HG03064 (cell line): ENCODE results near the gene LCE5A.
"Not testable (repeated sequence)": the region's sequence is repeated elsewhere in the genome, so short reads cannot be mapped to it uniquely, and the experiment has no call there.

Source experiments
- ATAC-seq: cut with Tn5 transposase; IDR thresholded peaks from one replicate; pipeline ENCODE4 v1.9.1; 2021; ENCODE audit warnings: low read depth; ENCODE audit not compliant: unreplicated experiment

Gene LCE5A

DNA sequence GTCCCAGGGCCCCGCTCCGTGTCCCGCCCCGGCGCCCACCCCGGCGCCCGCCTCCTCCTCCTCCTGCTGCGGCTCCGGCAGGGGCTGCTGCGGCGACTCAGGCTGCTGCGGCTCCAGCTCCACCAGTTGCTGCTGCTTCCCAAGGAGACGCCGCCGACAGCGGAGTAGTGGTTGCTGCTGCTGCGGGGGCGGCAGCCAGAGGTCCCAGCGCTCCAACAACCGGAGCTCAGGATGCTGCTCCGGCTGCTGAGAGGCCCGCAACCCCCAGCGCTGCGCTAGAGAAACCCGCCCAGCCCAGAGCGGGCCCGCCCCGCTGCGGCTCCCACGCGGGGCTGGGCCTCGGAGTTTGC lies 4.8 kb downstream of the LCE5A start:
- ATAC-seq = no peak

DNA sequence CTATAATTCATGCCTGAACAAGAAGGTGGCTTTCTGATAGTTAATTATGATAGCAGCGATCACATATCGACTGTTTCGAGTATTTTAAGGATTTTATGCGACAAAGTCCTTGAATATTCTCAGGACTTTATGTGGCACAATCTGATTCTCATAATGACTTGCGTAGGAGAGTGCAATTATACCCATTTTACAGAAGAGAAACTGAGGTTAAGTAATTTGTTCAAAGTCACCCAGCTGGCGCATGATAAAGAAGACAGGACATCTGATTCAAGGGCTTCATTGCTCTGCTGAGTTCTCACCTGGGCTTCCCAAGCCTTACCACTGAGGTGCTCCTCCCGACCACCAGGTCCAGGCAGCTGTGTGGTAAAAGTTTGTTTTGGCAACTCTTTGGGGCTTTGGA lies 5.5 kb downstream of the LCE5A start:
- no peak for ATAC-seq

DNA sequence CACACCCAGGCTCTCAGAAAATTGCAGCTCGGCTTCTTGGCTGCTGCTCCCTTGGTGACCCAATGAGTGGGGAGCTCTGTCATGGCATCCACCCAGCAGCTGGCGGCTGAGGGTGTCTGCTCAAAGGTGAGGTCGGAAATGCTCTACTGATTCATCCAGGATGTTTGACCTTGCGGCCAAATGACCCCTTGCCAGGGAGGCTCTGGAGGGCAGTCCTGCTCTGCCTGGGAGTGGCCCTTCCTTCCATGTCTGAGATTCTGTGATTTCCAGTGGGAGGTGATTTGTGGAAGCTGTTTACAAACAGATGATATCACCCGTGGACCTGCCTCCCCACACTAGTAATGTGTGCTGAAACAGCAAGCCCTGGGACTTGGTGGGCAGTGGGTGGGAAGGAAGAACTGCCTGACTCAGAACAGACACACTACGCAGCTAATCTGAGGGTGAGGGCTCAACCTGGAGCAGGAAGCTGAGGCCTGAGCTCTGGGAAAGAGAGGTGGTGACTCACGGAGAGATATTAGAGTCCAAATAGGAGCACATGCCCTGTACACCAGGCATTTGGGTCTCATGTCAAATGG lies 6.7 kb downstream of the LCE5A start:
- no peak for ATAC-seq

DNA sequence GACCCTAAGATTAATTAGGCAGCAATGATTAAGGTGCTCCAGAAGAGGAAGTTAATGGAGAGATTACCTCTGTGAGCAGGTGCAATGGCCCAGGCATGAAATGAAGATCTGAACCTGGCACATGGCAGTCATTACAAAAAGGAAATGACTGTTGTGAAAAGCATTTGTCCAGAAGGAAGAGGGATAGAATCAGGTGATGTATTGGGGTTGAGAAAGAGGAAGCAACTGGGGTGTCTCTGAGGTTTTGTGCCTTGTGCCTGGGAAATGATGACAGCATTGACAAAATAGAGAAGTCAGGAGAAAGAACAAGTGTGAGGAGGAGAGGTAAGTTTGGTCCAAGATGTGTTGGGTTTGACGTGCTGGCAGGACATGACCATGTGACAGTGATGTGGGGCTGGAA lies 9.2 kb downstream of the LCE5A start:
- ATAC-seq = no peak

DNA sequence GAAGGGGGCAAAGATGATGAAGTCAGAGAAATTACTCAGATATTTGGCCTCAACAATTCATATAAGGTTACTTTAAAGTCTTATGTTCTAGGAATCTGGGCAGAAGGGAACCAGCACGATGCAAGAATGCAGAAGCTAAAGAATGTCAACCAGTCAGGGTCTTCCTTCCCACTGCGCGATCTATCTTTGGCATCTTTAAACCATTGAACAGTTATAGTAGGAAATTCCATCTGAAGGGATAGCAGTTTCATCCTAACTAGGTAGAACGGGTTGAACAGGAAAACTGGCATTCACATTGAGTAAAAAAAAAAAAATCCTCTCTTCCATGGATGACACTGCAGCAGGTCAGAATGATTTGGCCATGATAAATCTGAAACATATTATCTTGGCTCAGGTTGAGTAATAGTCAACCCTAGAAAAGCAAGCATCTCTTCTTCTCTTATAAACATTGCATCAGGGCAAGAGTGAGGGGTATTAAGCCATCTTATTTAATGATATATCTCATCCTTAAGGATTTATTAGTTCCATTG lies 10.0 kb downstream of the LCE5A start:
- ATAC-seq = no peak

DNA sequence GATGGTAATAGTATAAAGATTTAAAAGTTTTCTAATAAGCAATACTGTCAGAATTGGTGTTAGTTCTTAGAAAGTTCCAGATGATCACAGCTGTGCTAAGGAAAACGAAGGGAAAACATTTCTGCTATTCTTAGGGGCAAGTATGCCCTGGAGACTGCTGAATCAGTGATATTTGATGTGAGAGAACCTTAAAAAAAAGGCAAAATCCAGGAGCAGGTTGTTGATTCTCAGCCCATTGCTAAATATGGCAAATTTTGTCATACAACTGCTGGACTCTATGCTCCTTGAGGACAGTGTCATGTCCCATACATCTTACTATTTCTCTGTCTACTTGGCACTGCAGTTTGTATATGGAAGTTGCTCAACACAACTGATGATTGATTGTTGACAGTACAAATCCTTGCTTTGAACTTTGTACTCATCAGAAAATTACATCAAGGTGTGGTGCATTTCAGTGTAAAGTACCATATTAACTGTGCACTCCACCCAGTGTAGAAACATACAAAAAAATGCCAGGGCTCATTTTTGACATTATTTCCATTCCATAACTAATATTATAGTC lies 14.6 kb downstream of the LCE5A start:
- ATAC-seq = no peak

DNA sequence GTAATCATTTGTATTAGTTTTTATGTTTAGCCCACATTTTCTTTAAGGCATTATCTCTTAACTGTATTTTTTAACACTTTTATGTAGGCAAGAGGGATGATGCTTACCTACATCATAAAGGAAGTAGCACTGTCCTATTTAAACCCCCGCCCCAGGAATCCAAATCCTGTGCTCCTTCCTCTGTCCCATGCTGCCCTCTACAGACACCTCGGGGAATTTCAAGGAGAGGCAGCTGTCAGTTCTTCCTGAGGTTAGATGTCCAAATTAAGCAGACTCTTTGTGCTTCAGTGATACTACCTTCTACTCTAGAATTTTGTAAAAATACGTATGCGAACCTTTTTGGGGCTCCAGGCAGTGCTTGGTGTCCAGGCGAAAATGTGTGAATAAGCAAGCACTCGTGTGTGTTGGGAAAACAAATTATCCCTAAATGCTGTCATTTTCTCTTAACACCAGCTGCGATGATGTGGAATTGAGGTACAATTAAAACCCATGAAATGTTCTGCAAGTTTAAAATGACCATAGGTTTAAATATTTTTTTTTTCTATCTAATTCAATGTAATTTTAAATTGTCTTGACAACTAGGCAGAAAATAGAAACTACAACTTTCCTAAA lies 22.8 kb downstream of the LCE5A start:
- ATAC-seq = no peak

DNA sequence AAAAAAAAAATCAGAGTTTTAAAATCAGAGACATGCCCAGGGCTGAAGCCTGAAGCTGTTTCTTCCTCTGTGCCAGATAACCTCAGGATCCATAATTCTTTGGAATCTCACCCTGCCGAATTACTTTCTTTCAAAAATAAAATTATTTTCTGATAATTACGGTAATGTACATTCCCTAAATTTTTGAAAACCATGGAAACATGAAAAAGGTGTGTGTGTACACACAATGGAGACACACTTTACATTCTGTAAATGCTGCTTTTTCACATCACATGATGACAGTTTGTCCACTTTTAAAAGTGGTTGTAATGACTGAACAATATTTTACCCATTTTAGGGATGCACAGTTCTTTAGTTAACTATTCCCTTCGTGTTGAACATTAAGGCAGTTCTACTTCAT lies 25.2 kb downstream of the LCE5A start:
- no peak for ATAC-seq

DNA sequence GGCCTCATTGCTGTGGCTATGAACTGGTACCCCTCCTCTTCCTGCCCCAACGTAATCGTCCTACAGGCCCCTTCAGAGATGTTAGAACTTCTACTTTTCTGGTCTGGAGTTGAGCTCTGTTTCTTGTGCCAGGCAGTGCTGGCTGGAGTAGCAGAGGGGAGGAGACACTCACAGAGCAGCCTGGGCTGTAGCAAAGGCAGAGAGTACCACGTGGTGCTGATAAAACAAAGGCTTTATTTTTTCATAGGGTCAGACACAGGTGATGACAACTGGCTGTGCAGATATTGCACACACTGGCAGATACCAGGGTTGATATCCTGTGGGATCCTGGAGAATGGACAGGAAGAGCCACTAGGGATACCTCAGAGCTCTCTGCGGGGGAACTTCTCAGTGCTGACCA lies 26.9 kb downstream of the LCE5A start:
- no peak for ATAC-seq

DNA sequence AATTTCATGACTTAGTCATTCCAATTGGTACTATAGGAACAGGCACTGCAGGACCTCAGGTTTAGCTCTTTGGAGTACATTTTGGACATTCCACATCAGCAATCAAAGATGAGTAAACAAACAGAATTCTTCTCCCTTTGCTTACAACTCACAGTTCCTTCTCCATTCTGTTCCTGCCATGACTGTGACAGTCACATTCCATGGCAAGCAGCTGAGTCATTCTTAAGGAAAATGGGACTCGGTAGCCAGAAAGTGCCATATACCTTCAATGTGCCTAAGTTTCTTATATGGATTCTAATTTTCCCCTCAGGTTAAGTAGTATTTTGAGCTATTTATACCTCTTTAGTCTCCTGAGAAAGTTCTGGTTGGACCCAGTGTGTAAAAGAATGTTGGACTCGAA lies 29.3 kb downstream of the LCE5A start:
- no peak for ATAC-seq

DNA sequence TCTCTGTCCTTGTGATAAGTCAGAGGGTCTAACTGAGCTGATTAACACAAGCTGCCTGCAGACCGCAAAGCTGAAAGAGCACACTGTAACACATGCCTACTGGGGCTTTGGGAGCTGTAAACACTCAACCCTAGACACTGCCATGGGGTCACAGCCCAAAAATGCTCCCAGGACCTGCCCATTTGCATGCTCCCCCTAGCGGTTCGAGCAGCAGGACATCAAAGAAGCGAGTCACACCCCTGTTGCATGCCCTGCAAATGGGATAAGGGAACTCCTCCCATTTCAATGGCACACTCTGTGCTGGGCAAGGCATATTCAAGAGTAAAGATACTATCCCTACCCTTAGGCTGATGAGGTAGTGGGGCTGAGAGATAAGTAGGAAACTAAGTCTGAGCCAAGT lies 33.2 kb downstream of the LCE5A start:
- ATAC-seq = no peak

DNA sequence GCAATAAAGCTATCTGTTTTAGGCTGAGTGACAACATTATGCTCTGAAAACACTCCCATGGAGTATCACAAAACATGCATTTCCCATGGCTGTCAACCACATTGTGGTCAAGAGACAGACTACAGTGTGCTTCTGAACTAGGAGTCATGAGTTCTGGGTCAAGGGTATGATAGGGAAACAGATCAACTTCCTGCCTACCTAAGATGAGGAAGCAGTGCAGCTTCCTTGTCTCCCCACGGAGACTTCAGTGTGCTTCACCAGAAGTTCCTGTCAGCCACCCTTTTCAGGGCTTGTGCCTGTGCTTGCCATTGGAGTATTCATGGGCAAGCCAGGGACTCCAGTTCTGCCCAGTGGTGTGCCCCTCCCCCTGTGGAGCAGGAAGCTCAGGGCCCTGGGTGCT lies 36.1 kb downstream of the LCE5A start:
- no peak for ATAC-seq

DNA sequence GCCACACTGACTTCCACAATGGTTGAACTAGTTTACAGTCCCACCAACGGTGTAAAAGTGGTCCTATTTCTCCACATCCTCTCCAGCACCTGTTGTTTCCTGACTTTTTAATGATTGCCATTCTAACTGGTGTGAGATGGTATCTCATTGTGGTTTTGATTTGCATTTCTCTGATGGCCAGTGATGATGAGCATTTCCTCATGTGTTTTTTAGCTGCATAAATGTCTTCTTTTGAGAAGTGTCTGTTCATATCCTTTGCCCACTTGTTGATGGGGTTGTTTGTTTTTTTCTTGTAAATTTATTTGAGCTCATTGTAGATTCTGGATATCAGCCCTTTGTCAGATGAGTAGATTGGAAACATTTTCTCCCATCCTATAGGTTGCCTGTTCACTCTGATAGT lies 37.8 kb downstream of the LCE5A start:
- not testable (repeated sequence) for ATAC-seq
